ENCODE results near the gene SLC12A3.

DNA sequence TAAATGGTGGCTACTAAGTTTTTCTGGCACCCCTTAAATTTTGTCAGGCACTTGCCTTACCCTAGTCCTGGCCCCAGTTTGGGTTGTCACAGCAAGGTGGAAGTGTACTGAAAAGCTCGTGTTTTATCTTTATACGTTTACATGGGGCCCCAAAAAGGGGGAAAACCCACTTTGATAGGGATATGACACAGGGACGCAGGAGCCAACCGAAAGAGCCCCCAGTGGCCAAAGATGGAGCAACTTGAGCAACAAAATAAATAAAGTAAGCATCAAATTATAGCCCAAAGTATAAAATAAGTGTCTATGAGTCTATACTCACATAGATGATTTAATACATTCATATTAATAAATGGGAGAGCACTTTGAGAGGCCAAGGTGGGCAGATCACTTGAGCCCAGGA is 91.7 kb downstream of the SLC12A3 start:
- TF ChIP-seq, protein P1, sequence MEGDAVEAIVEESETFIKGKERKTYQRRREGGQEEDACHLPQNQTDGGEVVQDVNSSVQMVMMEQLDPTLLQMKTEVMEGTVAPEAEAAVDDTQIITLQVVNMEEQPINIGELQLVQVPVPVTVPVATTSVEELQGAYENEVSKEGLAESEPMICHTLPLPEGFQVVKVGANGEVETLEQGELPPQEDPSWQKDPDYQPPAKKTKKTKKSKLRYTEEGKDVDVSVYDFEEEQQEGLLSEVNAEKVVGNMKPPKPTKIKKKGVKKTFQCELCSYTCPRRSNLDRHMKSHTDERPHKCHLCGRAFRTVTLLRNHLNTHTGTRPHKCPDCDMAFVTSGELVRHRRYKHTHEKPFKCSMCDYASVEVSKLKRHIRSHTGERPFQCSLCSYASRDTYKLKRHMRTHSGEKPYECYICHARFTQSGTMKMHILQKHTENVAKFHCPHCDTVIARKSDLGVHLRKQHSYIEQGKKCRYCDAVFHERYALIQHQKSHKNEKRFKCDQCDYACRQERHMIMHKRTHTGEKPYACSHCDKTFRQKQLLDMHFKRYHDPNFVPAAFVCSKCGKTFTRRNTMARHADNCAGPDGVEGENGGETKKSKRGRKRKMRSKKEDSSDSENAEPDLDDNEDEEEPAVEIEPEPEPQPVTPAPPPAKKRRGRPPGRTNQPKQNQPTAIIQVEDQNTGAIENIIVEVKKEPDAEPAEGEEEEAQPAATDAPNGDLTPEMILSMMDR (IDR thresholded peaks at IDR 0.05) = no peak
- TF ChIP-seq POLR2A (IDR thresholded peaks at IDR 0.05; ENCODE audit: low read depth) = no peak
- TF ChIP-seq POLR2AphosphoS5 (IDR thresholded peaks at IDR 0.05) = no peak

All from esophagus muscularis mucosa (tissue), 3 donors.